HG03457 (cell line): Measurements from ENCODE around the gene USP28.
"Not testable (repeated sequence)": the region's sequence is repeated elsewhere in the genome, so short reads cannot be mapped to it uniquely, and the experiment has no call there.

Experiments
- ATAC-seq: cut with Tn5 transposase; IDR thresholded peaks from one replicate; pipeline ENCODE4 v1.9.1; 2021; ENCODE audit warnings: moderate number of reproducible peaks; ENCODE audit not compliant: unreplicated experiment

Gene USP28

GRCh38 chr11:113779496-113779895 is 95.9 kb downstream of the USP28 start, which contains the start of gene CLDN25:
CLDN25 (plus strand) TSS chr11:113779796; CDS start chr11:113779796, 0 bp downstream.
- no peak for ATAC-seq

- ATAC-seq = no peak
Observed at GRCh38 chr11:113778111-113778910, 97.1 kb downstream of the USP28 start.

- ATAC-seq = no peak
Observed at GRCh38 chr11:113774174-113774503, 101.2 kb downstream of the USP28 start.

- peak; percentile 96 for ATAC-seq
Observed at GRCh38 chr11:113773416-113774173, 101.8 kb downstream of the USP28 start, which contains the start of gene ZW10. ZW10 (minus strand) TSS chr11:113773692; CDS start chr11:113773666, 26 bp downstream.

- no peak for ATAC-seq
Observed at GRCh38 chr11:113773092-113773415, 102.3 kb downstream of the USP28 start.

DNA sequence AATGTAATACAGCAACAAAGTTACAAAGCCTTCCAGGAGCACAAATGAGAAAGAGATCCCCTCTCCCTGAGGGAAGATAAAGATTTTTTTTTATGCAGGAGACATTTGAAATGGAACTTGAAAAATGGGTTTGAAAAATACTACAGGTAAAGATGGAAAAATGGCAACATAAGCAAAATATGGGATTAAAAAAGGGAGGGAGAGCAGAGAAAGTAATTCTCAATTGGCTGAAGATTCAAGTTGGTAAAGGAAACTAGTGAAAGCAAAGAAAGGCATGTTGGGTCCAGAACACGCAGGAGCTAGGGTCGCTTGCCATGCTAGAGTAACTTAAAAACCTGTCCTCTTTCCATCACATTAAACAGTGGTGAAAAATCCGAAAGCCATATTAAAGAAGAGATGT is 103.4 kb downstream of the USP28 start:
- ATAC-seq = no peak

- ATAC-seq = no peak
Observed at GRCh38 chr11:113764527-113765219, 110.7 kb downstream of the USP28 start.

GRCh38 chr11:113763040-113763439 is 112.3 kb downstream of the USP28 start:
- ATAC-seq = not testable (repeated sequence)

GRCh38 chr11:113760241-113760640 is 115.1 kb downstream of the USP28 start:
- ATAC-seq = no peak

- no peak for ATAC-seq
Observed at GRCh38 chr11:113752932-113753331, 122.4 kb downstream of the USP28 start.
